Transverse colon (tissue), 3 donors: ENCODE results near the gene REEP5.

Experiments
- EP300 ChIP-seq: sonication (generic); formaldehyde crosslinking; IDR thresholded peaks from one replicate; pipeline ENCODE4 v1.6.1; 2017; ENCODE audit warnings: antibody characterized with exemption, low read depth
- POLR2A ChIP-seq: fragments of 450-650 bp; IDR thresholded peaks from one replicate; pipeline ENCODE4 v1.6.1; 2016; ENCODE audit warnings: antibody characterized with exemption, mild to moderate bottlenecking, moderate library complexity
- TF ChIP-seq, protein P1 (sequence below), 5 experiments: fragments of 200-600 bp in 3 of 5; fragments of 450-650 bp in 2 of 5; sonication (generic) in 3 of 5; IDR thresholded peaks; 1 replicate in 2 of 5; 2 replicates in 3 of 5; pipeline ENCODE4 v1.5.1; 2016 to 2017; ENCODE audit warnings: antibody characterized with exemption in 5 of 5, inconsistent platforms in 3 of 5, mild to moderate bottlenecking in 2 of 5, moderate library complexity in 1 of 5

DNA sequence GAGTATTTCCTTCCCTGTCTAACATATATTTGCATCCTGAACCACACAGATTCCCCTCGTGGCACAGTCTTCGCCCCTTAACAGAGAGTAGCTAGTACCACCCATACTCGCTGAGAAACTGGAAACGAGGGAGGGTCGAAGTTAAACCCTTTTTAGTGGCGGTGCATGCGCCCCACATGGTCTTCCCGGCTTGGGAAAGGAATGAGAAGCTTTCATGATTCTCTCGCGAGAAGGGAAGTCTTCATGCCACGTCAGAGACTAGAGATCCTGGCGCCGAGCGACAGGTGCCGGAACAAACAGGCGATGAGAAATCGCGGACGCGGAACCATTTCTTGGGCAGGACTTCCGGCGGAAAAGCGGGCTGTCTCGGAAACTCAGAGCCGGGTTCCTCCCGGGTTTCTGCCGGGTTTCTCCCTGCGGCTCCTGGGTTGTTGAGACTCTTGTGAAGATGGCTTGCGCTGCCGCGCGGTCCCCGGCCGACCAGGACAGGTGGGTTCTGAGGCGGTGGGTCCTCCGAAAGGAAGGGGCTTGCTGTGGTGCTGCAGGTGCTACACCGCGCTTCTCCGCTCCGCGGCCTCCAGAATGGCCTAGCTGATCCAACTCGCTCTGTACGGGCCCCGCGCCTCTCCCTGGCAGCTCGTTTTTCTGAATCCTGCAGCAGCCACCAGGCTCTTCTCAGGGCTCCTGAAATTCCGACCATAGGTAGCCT lies 60.9 kb downstream of the REEP5 start, which contains the start of gene SRP19:
- TF ChIP-seq, protein P1, sequence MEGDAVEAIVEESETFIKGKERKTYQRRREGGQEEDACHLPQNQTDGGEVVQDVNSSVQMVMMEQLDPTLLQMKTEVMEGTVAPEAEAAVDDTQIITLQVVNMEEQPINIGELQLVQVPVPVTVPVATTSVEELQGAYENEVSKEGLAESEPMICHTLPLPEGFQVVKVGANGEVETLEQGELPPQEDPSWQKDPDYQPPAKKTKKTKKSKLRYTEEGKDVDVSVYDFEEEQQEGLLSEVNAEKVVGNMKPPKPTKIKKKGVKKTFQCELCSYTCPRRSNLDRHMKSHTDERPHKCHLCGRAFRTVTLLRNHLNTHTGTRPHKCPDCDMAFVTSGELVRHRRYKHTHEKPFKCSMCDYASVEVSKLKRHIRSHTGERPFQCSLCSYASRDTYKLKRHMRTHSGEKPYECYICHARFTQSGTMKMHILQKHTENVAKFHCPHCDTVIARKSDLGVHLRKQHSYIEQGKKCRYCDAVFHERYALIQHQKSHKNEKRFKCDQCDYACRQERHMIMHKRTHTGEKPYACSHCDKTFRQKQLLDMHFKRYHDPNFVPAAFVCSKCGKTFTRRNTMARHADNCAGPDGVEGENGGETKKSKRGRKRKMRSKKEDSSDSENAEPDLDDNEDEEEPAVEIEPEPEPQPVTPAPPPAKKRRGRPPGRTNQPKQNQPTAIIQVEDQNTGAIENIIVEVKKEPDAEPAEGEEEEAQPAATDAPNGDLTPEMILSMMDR (IDR thresholded peaks at IDR 0.05) = no peak
- TF ChIP-seq EP300 = no peak
- peak; percentile 71 for TF ChIP-seq POLR2A
